ENCODE measurements around the gene BCKDHA.

The BCKDHA gene

DNA sequence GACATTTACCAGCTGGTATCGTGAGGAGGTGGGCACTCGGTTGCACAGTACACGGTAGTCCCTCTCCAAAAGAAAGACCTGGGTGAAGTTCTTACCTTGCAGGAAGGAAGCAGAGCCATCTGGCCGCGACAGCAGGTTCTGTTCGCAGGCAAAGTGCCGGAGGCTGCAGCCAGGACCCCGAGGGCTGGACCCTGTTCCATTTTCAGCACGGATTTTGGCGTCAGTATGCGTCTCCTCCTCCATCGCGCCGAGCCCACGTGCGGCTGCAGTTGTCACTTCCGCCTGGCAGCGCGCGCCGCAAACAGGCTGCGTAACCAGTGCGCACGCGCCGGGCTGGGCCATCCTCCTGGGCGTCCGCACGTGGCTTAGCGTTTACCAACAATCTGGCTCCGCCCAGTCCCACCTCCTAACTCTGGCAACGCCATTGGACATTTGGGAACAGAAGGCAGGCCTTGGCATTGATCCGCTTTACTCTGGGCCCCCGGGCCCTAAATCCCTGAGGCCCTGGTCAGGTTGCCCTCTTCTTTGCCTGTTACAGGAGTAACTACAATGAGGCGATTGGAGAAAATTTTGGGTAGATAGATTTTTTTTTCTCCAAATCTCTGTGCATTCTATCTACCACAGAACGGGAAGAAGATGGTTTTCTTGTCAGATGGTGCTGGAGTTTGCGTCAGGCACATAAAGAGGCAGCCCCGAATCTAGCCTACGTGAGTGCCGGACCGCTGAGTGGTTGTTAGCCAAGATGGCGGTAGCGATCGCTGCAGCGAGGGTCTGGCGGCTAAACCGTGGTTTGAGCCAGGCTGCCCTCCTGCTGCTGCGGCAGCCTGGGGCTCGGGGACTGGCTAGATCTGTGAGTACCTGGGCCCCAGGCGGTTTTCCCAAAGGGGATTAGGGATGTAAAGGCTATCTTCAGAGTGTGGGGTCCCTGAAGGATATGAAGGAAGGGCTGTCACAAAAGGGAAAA lies at the start of gene BCKDHA, which contains the start of gene EXOSC5:
Gene BCKDHA (plus strand): TSS at position 733 of the 964 bp plus-strand sequence. CDS start 10 bp downstream, at position 743.
Gene EXOSC5 (minus strand): TSS at position 274 of the 964 bp plus-strand sequence. CDS start 31 bp downstream, at position 243.
- DNase-seq (ENCODE audit: low spot score), result peak; percentile 99

DNA sequence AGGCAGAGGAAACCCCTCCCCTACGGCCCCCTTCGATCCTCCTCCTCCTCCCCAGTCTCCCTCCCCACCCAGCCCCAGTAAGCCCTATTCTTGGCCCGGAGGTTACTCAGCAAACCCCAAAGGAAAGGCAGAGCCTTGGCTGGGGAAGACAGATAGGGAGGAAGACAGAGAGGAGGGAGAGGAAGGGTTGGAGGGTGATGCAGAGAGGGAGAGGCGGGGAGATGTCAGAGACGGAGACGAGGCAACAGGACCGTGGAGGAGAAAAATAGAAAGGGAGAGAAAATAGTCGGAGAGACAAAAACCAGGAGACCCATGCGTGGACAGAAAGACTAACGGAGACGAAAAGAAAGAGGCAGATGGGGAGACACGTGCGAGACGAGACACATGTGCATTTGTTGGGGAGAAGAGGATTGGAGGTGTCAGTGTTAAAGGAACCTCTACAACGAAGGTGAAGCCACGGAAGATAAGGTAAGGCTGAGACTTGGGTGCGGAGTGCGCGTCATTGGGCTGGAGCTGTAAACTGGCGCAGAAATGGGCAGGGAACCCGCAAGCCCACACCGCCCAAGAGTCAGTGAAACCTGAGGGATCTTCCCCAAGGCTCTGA lies 46.8 kb upstream of the BCKDHA start:
- DNase-seq (ENCODE audit: low spot score), result peak; percentile 45

DNA sequence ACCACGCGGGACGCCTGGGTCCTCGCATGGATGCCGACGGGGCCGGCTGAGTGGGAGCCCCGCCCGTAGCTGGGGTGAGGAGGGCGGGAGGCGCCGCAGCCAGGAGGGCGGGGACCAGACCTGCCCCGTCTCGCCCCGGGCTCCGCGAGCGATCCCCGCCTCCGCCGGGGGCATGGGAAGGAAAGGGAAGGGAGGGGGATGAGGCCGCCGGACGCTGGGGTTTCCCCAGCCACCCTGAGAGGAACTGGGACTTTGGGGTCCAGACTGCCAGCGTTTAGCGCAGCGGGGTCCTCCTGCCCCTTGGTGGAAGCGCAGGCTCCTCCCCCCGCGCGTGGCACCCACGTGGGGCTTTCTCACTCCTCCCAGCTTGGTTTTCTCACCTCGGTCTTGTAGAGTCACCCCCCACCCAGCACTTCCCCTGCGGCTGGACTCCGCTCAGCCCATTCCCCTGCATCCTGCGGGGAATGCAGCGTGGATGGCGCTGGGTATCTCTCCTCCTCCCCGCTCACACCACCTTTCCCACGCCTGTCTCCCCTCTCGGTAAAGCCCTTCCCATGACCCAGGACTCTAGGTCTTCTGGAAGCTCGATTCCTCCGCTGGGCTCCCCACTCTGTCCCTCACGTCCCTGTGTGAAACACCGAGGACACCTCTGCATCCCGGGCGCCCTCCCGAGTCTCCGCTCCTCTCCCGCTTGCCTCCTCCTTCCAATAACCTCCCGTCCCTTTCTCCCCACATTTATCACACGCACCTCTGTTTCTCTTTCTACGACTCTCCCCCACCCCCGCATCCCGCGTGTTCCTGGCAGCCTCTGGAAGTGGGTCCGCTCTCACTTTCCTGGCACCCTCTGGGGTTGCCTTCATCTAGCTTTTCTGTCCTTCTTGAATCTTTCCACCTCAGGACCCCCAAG lies 46.0 kb upstream of the BCKDHA start:
- peak; percentile 94 for DNase-seq (ENCODE audit: low spot score)

DNA sequence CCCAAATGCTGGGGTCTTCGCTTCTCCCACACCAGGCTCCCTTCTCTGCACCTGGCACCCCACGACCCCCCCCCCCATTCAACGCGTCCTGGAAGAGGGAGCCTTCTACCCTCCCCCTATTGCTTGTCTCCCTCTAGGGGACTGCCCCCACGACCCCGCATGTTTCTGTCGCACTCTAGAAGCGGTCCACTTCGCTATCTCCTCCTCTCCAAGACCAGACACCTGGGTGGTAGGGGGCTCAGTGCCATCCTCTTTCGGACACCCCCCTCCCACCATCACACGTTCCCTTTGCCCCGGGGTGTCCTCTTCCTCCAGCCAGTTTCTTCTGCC lies 45.4 kb upstream of the BCKDHA start:
- no peak for DNase-seq (ENCODE audit: low spot score)

DNA sequence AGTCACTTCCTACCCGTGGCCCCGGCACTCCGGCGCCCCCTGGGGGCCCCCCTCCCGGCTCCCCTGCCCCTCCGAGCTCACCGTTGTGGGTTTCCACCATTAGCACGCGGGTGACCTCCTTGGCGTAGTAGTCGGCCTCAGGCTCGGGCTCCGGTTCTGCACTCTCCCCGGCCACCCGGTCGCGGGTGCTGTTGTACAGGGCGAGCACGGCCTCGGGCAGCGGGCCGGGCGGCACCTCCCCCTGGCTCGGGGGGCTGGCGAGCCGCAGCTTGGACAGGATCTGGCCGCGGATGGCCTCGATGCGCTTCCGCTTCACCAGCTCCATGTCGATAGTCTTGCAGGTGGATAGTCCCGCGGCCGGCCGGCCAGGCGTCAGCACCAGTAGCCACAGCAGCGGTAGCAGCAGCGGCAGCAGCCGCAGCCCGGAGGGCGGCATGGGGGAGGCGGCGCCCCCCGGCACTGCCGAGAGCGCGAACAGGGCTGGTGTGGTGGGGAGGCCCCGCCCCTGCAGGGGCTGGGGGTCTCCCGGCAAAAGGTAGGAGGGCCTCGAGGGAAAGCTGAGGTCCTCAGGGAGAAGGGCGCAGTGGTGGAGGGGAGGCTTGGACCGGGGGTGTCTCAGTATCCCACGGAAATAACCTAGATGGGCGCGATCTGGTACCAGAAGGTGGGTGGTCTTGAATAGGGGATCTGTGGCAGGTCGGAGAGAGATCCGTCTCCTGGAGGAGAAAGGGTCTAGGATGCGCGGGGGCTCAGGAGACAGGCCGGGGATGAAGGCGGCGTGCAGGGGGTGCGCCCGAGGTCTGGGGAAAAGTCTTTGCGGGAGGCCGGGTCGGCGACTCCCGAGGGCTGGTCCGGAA lies 44.8 kb upstream of the BCKDHA start:
- peak; percentile 86 for DNase-seq (ENCODE audit: low spot score)

DNA sequence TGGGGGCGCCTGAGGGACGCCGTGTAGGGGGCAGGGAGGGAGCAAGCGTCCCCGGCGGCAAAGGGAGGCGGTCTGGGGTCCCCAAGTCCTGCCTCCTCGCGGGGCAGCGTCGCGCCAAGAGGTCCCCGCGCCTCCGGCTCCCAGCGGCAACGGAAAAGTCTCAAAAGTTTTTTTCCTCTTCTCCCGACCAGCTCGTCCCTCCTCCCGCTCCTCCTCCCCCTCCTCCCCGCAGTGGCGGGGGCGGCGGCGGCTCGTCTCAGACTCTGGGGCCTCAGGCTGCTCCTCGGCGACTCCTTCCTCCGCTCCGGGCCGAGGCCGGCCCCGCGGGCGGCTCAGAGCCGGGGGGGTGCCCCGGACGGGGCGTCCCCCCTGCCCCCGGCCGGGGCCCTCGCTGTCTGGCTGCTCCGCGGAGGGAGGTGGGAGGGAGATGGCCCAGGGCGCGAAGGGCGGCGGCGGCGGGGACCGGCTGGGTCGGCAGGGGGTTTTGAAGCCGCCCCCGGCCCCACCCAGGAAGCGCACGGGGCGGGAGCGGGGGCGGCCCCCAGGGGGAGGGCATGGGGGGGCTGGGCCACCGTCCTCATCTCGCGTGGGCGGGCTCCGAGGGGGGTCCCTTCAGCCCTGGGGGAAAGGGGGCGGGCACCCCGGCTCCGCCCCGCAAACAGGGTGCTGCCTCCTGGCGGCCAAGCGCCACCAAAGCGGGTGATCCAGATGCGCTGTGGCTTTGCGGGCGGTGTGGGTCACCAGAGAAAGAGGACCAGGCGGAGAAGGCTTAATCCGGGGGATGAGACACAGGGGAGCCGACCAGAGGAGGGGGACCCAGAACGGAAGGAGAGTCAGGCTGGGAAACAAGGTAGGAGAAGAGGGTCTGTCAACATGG lies 43.9 kb upstream of the BCKDHA start, which contains the start of gene TGFB1:
Gene TGFB1 (minus strand): TSS at position 457 of the 877 bp plus-strand sequence. CDS start 878 bp downstream, outside the sequence.
- peak; percentile 99 for DNase-seq (ENCODE audit: low spot score)

DNA sequence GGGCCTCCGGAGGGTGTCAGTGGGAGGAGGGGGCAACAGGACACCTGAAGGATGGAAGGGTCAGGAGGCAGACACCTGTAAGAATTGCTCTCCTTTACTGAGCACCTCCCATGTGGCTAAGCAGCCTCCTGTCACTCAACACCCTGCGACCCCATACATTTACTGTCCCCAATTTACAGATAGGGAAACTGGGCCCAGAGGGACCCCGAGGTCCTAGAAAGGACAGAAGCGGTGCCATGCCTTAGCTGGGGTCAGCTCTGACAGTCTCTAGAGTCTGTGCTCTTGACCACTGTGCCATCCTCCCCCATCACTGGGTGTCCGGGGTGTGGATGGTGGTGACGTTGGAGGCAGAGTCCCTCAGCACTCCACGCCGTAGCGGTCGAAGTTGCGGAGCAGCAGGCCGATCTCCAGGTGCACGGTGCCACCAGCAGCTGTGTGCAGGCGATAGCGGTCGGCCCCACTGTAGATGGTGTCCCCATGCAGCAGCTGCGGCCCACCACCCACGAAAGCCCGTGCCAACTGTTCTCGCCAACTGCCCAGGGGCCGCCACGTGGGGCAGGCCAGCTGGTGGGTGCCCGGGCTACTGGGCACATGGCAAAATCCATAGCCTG lies 43.2 kb upstream of the BCKDHA start:
- no peak for DNase-seq (ENCODE audit: low spot score)

DNA sequence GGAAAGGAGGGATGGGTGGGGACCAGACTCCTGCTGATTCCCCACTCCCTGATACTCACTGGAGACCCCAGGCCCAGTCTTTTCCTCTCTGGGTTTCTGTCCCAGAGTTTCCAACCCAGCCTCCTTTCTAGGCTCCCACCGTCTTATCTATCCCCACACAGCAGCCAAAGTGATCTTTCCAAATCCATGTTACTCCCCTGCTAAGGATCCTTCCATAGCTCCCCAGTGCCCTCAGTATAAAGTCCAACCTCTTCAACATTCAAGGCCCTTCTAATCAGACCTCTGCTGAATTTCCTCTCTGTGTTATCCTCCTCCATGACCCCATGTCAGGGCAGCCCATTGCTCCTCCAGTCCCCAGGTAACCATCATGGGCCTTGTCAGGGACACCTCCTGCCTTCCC lies 42.6 kb upstream of the BCKDHA start:
- no peak for DNase-seq (ENCODE audit: low spot score)

DNA sequence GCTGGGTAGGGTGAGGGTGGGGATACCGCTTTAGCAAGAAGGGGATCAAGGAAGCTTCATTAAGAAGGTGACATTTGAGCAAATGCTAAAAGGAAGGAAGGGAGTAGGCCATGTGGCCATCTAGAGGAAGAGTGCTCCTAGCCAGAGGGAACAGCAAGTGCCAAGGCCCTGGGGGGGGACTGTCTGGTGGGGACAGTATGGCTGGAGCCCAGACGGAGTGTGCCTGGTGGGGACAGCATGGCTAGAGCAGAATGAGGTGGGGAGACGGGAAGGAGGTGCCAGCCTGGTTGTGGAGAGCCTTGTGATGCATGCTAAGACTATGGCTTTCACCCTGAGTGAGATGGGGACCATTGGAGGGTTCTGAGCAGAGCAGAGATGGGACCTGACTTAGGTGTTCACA lies 41.8 kb upstream of the BCKDHA start:
- no peak for DNase-seq (ENCODE audit: low spot score)

DNA sequence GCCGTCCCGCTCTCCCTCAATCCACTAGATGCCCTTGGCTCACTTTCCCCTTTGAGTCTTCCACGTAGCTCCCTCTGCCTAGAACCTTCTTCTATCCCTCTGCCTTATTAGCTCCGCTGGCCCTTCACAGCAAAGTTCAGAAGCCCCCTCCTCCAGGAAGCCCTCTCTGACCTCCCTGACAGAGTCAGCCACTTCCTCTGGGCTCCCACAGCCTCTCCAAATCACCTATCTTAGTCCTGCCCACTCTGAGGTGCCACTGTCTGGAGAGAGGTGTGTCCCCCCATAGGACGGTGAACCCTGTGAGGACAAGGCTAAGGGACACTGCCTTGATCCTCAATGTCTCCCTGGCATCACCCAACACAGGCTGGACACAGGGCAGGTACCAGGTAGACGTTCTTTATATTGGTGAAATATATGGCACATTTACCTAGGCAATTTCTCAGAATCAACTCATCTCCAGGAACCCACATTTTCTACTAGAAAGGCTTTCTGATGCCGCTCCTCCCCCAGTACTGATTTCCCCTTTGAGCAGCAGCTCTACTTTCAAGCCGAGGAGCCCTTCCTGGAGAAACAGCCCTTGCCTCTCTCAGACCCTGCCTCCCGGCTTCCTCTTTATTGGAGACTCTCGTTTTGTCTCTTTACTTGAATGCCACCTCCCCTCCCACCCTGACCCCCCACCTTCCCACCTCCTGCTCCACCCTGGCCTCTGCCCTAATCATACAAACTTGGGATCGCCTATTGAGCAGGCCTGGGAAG lies 40.5 kb upstream of the BCKDHA start:
- no peak for DNase-seq (ENCODE audit: low spot score)

DNA sequence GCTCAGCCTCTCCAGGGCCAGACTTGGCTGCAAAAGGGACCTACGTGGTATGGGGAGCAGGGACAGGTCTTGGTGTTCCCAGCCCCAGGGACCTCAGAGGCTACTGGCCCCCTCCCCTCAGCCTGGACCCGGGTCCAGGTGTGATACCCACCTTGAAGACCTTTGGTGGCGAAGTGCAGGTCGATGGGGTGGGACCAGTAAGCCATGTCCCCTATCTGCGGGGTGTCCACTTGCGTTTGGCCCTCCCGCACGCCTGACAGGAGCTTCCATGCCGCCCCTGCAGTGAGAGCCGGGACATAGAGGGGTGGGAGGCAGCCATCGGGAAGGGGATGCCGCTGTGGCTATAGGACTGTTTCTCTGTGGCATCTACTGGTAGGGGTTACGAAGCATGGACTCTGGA lies 39.9 kb upstream of the BCKDHA start:
- no peak for DNase-seq (ENCODE audit: low spot score)

DNA sequence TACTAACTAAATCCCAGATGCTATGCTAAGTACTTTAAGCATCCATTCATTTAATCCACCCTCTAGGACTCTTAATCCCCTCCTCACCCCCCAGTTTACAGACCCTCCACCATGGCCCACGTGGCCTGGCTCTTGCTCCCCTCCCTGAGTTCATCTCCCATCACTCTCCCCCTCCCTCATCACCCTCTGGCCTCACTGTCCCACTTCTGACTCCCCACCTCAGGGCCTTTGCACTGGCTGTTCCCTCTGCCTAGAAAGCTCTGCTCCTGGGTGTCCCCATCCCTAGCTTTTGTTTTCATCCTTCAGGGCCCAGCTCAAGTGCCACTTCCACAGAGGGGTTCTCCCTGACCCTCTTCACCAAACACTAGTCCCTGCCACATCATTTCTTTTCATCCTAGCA lies 37.9 kb upstream of the BCKDHA start:
- DNase-seq (ENCODE audit: low spot score), result no peak

DNA sequence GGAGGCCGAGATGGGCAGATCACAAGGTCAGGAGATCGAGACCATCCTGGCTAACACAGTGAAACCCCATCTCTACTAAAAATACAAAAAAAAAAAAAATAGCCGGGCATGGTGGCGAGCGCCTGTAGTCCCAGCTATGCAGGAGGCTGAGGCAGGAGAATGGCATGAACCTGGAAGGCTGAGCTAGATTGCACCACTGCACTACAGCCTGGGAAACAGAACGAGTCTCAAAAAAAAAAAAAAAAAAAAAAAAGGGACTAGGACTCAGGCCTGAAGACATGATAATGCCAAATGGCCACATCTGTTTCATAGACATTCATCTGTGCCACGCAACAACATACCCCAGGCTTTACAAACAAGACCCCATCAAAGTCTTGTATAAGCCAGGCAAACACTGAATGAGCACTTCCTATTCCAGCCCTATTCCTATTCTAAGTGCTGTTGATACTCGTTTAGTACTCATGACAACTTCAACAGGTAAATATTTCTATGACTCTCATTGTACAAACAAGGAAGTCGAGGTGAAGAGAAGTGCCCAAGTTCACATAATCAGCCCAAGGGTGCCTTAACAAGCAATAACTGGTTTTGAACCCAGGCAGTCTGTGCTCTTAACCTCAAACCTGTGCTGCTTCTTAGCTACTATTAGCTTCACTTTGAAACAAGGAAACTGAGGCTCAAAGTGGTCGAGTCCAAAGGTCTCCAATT lies 35.3 kb upstream of the BCKDHA start:
- DNase-seq (ENCODE audit: low spot score), result no peak

DNA sequence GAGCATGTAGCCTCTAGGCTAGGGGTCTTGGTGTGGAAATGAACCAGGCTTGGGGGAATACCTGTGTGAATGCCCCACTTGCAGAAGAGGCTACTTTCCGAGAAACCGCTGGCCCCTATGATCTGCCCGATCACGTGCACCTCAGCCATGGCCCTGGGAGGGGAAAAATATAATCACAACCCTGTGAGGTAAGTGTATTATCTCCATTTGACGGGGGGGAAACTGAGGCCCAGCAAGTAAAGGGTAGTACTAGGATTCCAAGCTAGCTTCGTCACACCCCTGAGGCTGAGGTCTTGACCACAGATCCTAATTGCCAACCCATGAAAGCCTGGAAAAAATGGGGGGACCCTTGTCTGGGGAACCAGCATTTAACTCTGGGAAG lies 34.3 kb upstream of the BCKDHA start:
- DNase-seq (ENCODE audit: low spot score), result no peak

DNA sequence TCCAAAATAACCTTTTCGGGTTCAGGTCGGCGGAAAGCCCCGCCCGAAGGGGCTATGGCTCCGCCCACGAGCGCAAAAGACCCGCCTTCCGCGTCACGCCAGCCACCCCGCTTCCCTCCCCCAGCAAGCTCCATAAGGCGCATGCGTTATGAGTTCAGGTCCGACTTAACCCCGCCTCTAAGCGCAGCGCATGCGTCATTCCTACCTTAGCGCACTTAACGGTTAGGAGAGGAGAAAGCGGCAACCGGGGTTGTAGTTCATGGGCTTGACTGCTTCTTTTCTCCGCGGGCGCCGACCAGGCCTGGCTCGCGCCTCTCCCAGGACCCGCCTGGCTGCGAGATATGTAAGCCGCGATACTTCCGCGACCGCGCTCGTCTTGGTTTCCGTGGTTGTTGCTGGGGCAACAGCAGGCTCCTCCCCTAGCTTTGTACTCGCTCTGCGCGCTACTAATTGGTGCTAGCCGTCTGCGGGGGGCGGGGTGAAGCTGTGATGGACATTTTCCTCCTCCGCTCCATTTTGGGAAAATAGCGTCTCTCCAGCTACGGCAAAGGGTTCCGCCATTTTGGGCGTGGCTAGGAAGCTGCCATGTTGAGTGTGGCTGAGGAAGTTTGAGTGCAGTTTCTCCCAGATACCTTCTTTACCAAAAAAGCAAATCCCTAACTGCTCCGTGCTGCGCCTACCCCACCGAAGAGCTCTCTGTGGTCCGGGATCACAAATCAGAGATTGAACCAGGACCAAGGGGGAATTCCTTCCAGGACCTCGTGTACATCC lies 33.7 kb upstream of the BCKDHA start, which contains the start of gene B9D2:
Gene B9D2 (minus strand): TSS at position 397 of the 771 bp plus-strand sequence. CDS start 630 bp downstream, outside the sequence.
- DNase-seq (ENCODE audit: low spot score), result peak; percentile 98

DNA sequence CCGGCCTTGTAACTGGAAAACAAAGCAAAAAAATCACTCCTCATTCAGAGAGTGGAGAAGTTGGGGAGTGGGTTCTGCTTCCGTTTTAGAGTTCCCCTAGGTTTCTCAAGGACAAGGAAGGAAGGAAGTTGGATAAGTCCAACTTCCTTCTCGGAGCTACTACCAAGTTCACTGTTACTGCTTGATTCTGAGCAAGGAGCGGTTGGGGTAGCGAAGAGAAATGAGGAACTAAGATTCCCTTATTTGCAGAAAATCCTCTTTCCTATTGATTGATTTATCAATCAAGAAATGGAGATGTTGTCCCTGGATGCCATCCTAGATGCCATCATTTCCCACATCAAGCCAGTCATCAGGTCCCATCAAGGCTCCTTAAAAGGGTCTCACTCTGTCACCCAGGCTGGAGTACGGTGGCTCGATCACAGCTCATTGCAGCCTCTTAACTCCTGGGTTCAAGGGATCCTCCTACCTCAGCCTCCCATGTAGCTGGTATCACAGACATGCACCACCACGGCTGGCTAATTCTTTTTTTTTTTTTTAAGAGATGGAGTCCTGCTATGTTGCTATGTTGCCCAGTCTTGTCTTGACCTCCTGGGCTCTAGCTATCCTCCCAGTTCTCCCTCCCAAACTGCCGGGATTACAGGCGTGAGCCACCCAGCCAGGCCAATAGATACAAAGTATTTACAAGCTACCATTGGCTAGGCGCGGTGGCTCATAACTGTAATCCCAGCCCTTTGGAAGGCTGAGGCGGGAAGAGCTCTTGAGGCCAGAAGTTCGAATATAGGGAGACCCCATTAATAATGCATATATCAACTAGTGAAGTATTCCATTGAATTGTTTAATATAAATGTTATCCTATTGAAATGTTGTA lies 32.9 kb upstream of the BCKDHA start:
- no peak for DNase-seq (ENCODE audit: low spot score)
